H1 (cell line): ENCODE results near the gene BAIAP2L2.

Source experiments
- GTF2F1 ChIP-seq: IDR thresholded peaks from 2 replicates; pipeline ENCODE4 v1.6.1; 2012; ENCODE audit warnings: low read depth, low read length, improper control_type of control experiment, borderline replicate concordance
- JUND ChIP-seq: IDR thresholded peaks from 2 replicates; pipeline ENCODE4 v1.6.1; 2011; ENCODE audit warnings: mild to moderate bottlenecking, improper control_type of control experiment, low read length
- YY1 ChIP-seq: IDR thresholded peaks from 2 replicates; pipeline ENCODE4 v1.6.1; 2011; ENCODE audit warnings: low read depth, mild to moderate bottlenecking, low read length
- TF ChIP-seq, protein P1 (sequence below), 3 experiments: IDR thresholded peaks; 1 replicate in 2 of 3; 2 replicates in 1 of 3; pipeline versions ENCODE4 v1.5.1 to v1.6.1; 2011; ENCODE audit warnings: low read length in 3 of 3, mild to moderate bottlenecking in 3 of 3, inconsistent platforms in 2 of 3, low read depth in 1 of 3, moderate library complexity in 1 of 3; ENCODE audit not compliant: insufficient read depth in 1 of 3; ENCODE audit errors: control extremely low read depth in 1 of 3

DNA sequence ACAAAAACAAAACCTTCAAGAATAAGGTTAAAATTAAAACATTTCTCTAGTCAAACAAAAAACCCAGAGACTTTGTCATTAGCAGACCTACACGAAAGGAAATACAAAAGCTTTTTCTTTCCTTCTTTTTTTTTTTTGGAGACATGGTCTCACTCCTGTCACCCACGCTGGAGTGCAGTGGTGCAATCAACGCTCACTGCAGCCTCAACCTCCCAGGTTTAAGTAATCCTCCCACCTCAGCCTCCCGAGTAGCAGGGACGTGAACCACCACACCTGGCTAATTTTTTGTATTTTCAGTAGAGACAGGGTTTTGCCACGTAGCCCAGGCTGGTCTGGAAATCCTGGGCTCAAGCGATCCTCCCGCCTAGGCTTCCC lies 40.6 kb upstream of the BAIAP2L2 start:
- TF ChIP-seq, protein P1, sequence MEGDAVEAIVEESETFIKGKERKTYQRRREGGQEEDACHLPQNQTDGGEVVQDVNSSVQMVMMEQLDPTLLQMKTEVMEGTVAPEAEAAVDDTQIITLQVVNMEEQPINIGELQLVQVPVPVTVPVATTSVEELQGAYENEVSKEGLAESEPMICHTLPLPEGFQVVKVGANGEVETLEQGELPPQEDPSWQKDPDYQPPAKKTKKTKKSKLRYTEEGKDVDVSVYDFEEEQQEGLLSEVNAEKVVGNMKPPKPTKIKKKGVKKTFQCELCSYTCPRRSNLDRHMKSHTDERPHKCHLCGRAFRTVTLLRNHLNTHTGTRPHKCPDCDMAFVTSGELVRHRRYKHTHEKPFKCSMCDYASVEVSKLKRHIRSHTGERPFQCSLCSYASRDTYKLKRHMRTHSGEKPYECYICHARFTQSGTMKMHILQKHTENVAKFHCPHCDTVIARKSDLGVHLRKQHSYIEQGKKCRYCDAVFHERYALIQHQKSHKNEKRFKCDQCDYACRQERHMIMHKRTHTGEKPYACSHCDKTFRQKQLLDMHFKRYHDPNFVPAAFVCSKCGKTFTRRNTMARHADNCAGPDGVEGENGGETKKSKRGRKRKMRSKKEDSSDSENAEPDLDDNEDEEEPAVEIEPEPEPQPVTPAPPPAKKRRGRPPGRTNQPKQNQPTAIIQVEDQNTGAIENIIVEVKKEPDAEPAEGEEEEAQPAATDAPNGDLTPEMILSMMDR (IDR thresholded peaks at IDR 0.05; ENCODE audit: control extremely low read depth in 1 of 3, insufficient read depth in 1 of 3, low read depth in 1 of 3, low read length in 3 of 3): no peak
- TF ChIP-seq JUND (no peak), GTF2F1 (no peak), YY1 (no peak)
